AG04450 (cell line): ENCODE measurements around the gene MSANTD7. TPM values are rescaled to one million over a fixed set of nuclear protein-coding genes. Genes with fewer than 3 reads are reported as not detected.
A peak's percentile ranks its signal among the peaks of the same experiment; 100 is the strongest.

Experiments
- CTCF ChIA-PET: fragments of 300-600, 350-600 bp; formaldehyde crosslinking; extraction: SDS; loops from one replicate; lab custom pipeline; 2022; ENCODE audit warnings: antibody characterized with exemption, inconsistent platforms; lab: Charles Lee
- POLR2A ChIA-PET: fragments of 350-600 bp; formaldehyde crosslinking; extraction: SDS; loops from one replicate; lab custom pipeline; 2021; ENCODE audit warnings: antibody characterized with exemption, inconsistent platforms; lab: Yijun Ruan, JAX
- DNase-seq: peaks from one replicate; pipeline ENCODE4 v3.0.0-alpha.2; 2011; ENCODE audit warnings: low read depth, low spot score
- H3K27ac ChIP-seq: one replicate; pipeline ENCODE4 v1.5.1; 2012; ENCODE audit warnings: low read depth, low read length, control low read depth
- H3K27me3 ChIP-seq: one replicate; pipeline ENCODE4 v1.6.0; 2012; ENCODE audit warnings: low read length; ENCODE audit not compliant: control insufficient read depth, insufficient read depth
- H3K4me3 ChIP-seq: 2 replicates; pipeline ENCODE4 v1.5.1; 2011; ENCODE audit warnings: mild to moderate bottlenecking, low read depth, low read length, control low read depth
- H3K9me3 ChIP-seq: 2 replicates; pipeline ENCODE4 v1.5.1; 2012; ENCODE audit warnings: low read length; ENCODE audit not compliant: control insufficient read depth, insufficient read depth
- CTCF ChIP-seq: IDR thresholded peaks from 2 replicates; pipeline ENCODE4 v1.5.1; 2011; ENCODE audit warnings: low read depth, low read length, control low read depth, inconsistent platforms
- polyA plus RNA-seq: library from polyadenylated mRNA; depleted of rRNA; stranded (reverse); fragments of >200 nt; gene quantifications from 2 replicates; pipeline ENCODE4 v1.2.3, GENCODE V29; 2011

The MSANTD7 gene
- polyA plus RNA-seq, 1 experiment, result 5.2 TPM

GRCh38 chr10:14820010-14820774, 17.9 kb upstream of the MSANTD7 start:
- peak; percentile 83 for DNase-seq
- CTCF ChIA-PET, result interaction anchor here (0.7 to 1.1 kb wide), 4 partner anchors 283 to 322 kb away, joined by 3 to 6 read pairs (median 5); no protein-coding TSS in a partner anchor
- Histone ChIP-seq H3K27ac (no peak overlapping the region), H3K27me3 (no peaks in the 10 kb centered on the region), H3K9me3 (no peaks in the 10 kb centered on the region), H3K4me3 (no peak overlapping the region)
- peak; percentile 10; the same call in 1 of the 2 replicates for TF ChIP-seq CTCF
- POLR2A ChIA-PET, result no interaction called here

- DNase-seq, result no peak
- TF ChIP-seq CTCF, result no peak
- POLR2A ChIA-PET, result no interaction called here
- no peaks in the 10 kb centered on the region for H3K9me3 ChIP-seq
- CTCF ChIA-PET, result interaction anchor here (0.7 kb wide), 1 partner anchor 322 kb away, joined by 3 read pairs; no protein-coding TSS in a partner anchor
- no peak overlapping the region for H3K4me3 ChIP-seq
- no peaks in the 10 kb centered on the region for H3K27me3 ChIP-seq
- H3K27ac ChIP-seq, result no peak overlapping the region
Observed at GRCh38 chr10:14820775-14821154, 17.3 kb upstream of the MSANTD7 start.

- no peak for DNase-seq
- ChIA-PET POLR2A (no interaction called here), CTCF (interaction anchor here (0.7 to 3.8 kb wide), 9 partner anchors 15 to 622 kb away, joined by 3 to 43 read pairs (median 5); partner anchors contain the start of genes CDNF, HSPA14 and MSANTD7)
- Histone ChIP-seq H3K4me3 (no peak overlapping the region), H3K27me3 (no peaks in the 10 kb centered on the region), H3K9me3 (no peaks in the 10 kb centered on the region), H3K27ac (no peak overlapping the region)
- TF ChIP-seq CTCF, result no peak
Observed at GRCh38 chr10:14821635-14822375, 16.3 kb upstream of the MSANTD7 start.

GRCh38 chr10:14822879-14823755, 15.0 kb upstream of the MSANTD7 start:
- no peaks in the 10 kb centered on the region for H3K9me3 ChIP-seq
- ChIA-PET CTCF (interaction anchor here (0.6 to 3.8 kb wide), 28 partner anchors 9 to 628 kb away, joined by 3 to 43 read pairs (median 4); partner anchors contain the start of genes CDNF, HSPA14 and MSANTD7), POLR2A (interaction anchor here (0.6 to 0.7 kb wide), 3 partner anchors 37 to 219 kb away, joined by 3 to 4 read pairs (median 3); no protein-coding TSS in a partner anchor)
- no peak overlapping the region for H3K4me3 ChIP-seq
- no peaks in the 10 kb centered on the region for H3K27me3 ChIP-seq
- DNase-seq, result peak; percentile 20
- TF ChIP-seq CTCF, result peak; percentile 85
- H3K27ac ChIP-seq, result no peak overlapping the region
